DND-41 (cell line): ENCODE results near the gene SPHK1.

Experiments used
- ATAC-seq: fragments of 200-7000 bp; cut with Tn5 transposase; 3 replicates; pipeline ENCODE4 v1.9.1; 2021; ENCODE audit warnings: low read depth; ENCODE audit not compliant: insufficient read depth
- DNase-seq: peaks from one replicate; pipeline ENCODE4 v3.0.0-alpha.2; 2020
- H2AFZ ChIP-seq: 2 replicates; pipeline ENCODE4 v1.6.0; 2012; ENCODE audit warnings: low read depth, low read length
- H3K27ac ChIP-seq: 2 replicates; pipeline ENCODE4 v1.5.1; 2012; ENCODE audit warnings: low read length, inconsistent platforms
- H3K27me3 ChIP-seq: fragments of 200-600 bp; sonication (generic); 2 replicates; pipeline ENCODE4 v1.6.0; 2012; ENCODE audit warnings: low read length, mild to moderate bottlenecking, inconsistent platforms; ENCODE audit not compliant: insufficient read depth, poor library complexity
- H3K36me3 ChIP-seq: 2 replicates; pipeline ENCODE4 v1.5.1; 2012; ENCODE audit warnings: low read length, inconsistent platforms; ENCODE audit not compliant: insufficient read depth
- H3K4me1 ChIP-seq: 2 replicates; pipeline ENCODE4 v1.5.1; 2012; ENCODE audit warnings: mild to moderate bottlenecking, low read length; ENCODE audit not compliant: insufficient read depth
- H3K4me2 ChIP-seq: 2 replicates; pipeline ENCODE4 v1.6.0; 2012; ENCODE audit warnings: mild to moderate bottlenecking, moderate library complexity, low read length, inconsistent platforms; ENCODE audit not compliant: insufficient read depth
- H3K4me3 ChIP-seq, 2 experiments: fragments of 200-600 bp in 1 of 2; shearing (Covaris generic) in 1 of 2; 2 replicates each; pipeline ENCODE4 v1.5.1; 2012 to 2016; ENCODE audit warnings: inconsistent platforms in 2 of 2, low read length in 2 of 2, mild to moderate bottlenecking in 2 of 2, low read depth in 1 of 2, moderate library complexity in 1 of 2
- H3K79me2 ChIP-seq: 2 replicates; pipeline ENCODE4 v1.6.0; 2012; ENCODE audit warnings: low read length, inconsistent platforms; ENCODE audit not compliant: insufficient read depth
- H3K9ac ChIP-seq: 2 replicates; pipeline ENCODE4 v1.6.0; 2012; ENCODE audit warnings: low read depth, mild to moderate bottlenecking, inconsistent platforms, low read length, moderate library complexity
- H3K9me3 ChIP-seq: 2 replicates; pipeline ENCODE4 v1.5.1; 2012; ENCODE audit warnings: low read length, moderate library complexity, mild to moderate bottlenecking, inconsistent platforms; ENCODE audit not compliant: insufficient read depth, severe bottlenecking
- H4K20me1 ChIP-seq: 2 replicates; pipeline ENCODE4 v1.6.0; 2012; ENCODE audit warnings: low read length; ENCODE audit not compliant: insufficient read depth
- EZH2 ChIP-seq: IDR thresholded peaks from 3 replicates; pipeline ENCODE4 v1.6.1; 2012; ENCODE audit warnings: borderline replicate concordance, low read depth, mild to moderate bottlenecking, moderate library complexity, low read length, inconsistent platforms; ENCODE audit not compliant: severe bottlenecking
- TF ChIP-seq, protein P1 (sequence below): IDR thresholded peaks from 2 replicates; pipeline ENCODE4 v1.5.1; 2012; ENCODE audit warnings: borderline replicate concordance, low read length, moderate library complexity, mild to moderate bottlenecking; ENCODE audit not compliant: poor library complexity, severe bottlenecking; ENCODE audit errors: extremely low read depth

SPHK1 gene

DNA sequence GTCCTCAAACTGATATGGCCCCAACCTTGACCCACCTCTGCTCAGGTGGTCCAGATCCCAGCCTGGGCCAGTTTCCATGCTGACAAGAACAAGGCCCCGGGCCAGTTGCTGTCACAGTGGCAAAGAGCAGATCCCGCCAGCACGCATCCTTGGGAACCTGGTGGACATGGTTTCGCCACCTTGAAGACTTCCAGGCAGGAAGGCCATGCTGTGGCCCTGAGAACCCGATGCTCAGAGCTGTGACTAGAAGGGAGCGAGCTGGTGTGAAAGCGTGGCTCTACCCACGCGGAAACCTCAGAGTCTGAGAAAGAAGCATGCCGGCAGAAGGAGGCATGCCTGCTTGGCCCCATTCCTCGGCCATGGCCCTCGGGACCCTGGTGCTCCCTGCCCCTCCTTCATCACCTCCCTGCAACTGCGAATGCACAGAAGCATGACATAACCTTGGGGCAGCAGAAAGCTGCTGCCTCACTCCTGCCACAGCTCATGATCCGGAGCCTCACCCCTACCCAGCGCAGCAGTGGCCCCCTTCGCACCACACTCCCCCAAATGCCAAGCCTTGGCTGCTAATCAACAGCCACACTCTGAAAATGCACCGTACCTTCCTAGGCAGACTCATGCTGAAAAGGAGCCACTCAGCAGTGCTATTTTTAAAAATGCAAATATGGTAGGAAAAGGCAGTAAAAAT lies 35.3 kb downstream of the SPHK1 start:
- Histone ChIP-seq H3K79me2 (peaks cover 72% of the 10 kb centered on the region), H3K36me3 (peaks cover 19% of the 10 kb centered on the region), H4K20me1 (peaks cover 67% of the 10 kb centered on the region), H3K27ac (no peak overlapping the region), H3K9ac (no peak overlapping the region), H3K4me3 (no peak overlapping the region), H3K9me3 (no peaks in the 10 kb centered on the region), H3K27me3 (no peaks in the 10 kb centered on the region), H2AFZ (no peak overlapping the region), H3K4me1 (no peaks in the 10 kb centered on the region), H3K4me2 (no peak overlapping the region)
- DNase-seq (no peak), ATAC-seq (no peak)
- no peak for TF ChIP-seq EZH2
- TF ChIP-seq, protein P1, sequence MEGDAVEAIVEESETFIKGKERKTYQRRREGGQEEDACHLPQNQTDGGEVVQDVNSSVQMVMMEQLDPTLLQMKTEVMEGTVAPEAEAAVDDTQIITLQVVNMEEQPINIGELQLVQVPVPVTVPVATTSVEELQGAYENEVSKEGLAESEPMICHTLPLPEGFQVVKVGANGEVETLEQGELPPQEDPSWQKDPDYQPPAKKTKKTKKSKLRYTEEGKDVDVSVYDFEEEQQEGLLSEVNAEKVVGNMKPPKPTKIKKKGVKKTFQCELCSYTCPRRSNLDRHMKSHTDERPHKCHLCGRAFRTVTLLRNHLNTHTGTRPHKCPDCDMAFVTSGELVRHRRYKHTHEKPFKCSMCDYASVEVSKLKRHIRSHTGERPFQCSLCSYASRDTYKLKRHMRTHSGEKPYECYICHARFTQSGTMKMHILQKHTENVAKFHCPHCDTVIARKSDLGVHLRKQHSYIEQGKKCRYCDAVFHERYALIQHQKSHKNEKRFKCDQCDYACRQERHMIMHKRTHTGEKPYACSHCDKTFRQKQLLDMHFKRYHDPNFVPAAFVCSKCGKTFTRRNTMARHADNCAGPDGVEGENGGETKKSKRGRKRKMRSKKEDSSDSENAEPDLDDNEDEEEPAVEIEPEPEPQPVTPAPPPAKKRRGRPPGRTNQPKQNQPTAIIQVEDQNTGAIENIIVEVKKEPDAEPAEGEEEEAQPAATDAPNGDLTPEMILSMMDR = no peak

DNA sequence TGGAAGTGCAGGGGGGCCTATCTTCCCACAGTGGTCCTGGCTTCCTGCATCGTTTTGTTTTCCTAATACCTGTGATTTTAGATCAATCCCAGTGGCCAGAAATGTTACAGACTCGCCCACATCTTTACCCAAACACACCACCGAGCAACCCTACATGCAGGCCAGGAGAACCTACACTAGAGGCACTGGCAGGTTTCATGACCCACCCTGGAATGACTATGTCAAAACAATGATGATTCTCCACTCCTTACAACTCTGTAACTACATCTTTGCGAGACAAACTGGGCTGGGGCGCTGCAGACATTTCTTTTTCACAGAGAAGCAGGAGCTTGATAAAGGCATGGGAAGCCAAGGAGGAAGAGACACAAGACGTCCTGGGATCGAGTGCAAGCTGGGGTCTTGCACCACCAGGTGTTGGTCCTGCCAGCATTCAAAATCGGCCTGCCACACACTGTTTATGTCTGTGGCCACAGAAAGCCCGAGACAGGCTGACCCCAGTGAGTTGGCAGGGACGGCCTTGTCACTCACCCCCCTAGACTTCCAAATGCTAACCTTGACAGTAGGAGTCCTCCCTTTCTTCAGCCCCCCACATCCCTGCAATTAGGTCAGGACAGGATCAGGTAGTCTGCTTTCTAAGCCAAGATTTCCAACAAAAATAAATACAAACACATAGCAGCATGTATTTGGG lies 36.1 kb downstream of the SPHK1 start:
- ATAC-seq (no peak), DNase-seq (no peak)
- TF ChIP-seq, protein P1 = no peak
- TF ChIP-seq EZH2 = no peak
- H3K27ac ChIP-seq = no peak overlapping the region
- no peak overlapping the region for H3K4me2 ChIP-seq
- no peaks in the 10 kb centered on the region for H3K4me1 ChIP-seq
- peaks cover 66% of the 10 kb centered on the region for H3K79me2 ChIP-seq
- H3K27me3 ChIP-seq = no peaks in the 10 kb centered on the region
- H4K20me1 ChIP-seq = peaks cover 60% of the 10 kb centered on the region
- no peak overlapping the region for H2AFZ ChIP-seq
- H3K9ac ChIP-seq = no peak overlapping the region
- H3K36me3 ChIP-seq = peaks cover 12% of the 10 kb centered on the region
- no peak overlapping the region for H3K4me3 ChIP-seq
- H3K9me3 ChIP-seq = no peaks in the 10 kb centered on the region

DNA sequence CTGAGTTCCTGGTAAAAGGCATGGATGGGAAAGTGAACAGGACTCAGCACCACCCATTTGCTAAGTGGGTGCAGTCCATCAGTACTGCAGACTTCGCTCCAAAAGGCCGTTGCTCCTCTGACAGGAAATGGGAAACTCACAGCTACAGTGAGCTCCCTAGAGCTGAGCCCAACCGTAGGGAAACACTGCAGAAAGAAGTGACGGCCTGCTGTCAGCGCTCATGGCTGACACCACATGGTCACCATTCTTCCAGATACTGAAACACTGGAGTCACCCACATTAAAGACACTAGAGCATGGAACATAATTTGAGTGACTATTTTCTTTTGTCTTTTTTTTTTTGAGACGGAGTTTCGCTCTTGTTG lies 36.6 kb downstream of the SPHK1 start:
- Histone ChIP-seq H2AFZ (no peak overlapping the region), H3K9ac (no peak overlapping the region), H4K20me1 (peaks cover 57% of the 10 kb centered on the region), H3K27ac (no peak overlapping the region), H3K36me3 (peaks cover 12% of the 10 kb centered on the region), H3K9me3 (no peaks in the 10 kb centered on the region), H3K4me2 (no peak overlapping the region), H3K4me1 (no peaks in the 10 kb centered on the region), H3K79me2 (peaks cover 65% of the 10 kb centered on the region), H3K27me3 (no peaks in the 10 kb centered on the region), H3K4me3 (no peak overlapping the region)
- ATAC-seq (no peak), DNase-seq (no peak)
- TF ChIP-seq, protein P1 = no peak
- TF ChIP-seq EZH2 = no peak
